Neural progenitor cell (in vitro differentiated cells): ENCODE results near the gene CACNA2D4.

Source experiments
- EZH2 ChIP-seq: fragments of 200-600 bp; sonication (generic); IDR thresholded peaks from 2 replicates; pipeline ENCODE4 v1.6.1; 2017; ENCODE audit warnings: antibody characterized with exemption, mild to moderate bottlenecking, moderate library complexity
- EZH2phosphoT487 ChIP-seq: fragments of 200-600 bp; sonication (generic); IDR thresholded peaks from 2 replicates; pipeline ENCODE4 v1.6.1; 2017; ENCODE audit warnings: antibody characterized with exemption
- TF ChIP-seq, protein P1 (sequence below): fragments of 200-600 bp; sonication (generic); IDR thresholded peaks from 2 replicates; pipeline ENCODE4 v1.5.1; 2017; ENCODE audit warnings: antibody characterized with exemption, mild to moderate bottlenecking

DNA sequence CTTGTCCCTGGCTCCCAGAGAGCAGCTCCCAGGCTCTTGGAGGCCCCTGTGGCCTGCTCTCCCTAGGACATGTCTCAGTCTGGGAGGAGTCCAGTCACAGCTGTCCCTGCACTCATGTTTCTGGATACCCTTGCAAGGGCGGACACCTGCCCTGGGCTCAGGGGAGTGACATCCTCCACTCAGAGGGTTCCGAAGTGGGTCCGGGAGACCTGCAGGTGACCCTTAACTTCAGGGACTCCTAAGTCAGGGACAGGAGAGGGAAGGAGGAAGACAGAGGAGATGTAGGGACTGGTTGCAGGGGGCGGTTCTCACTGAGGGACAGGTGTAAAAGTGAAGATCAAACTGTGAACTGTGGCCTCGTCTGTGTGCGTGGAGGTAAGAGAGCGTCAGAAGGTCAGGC is 37.6 kb downstream of the CACNA2D4 start:
- TF ChIP-seq, protein P1, sequence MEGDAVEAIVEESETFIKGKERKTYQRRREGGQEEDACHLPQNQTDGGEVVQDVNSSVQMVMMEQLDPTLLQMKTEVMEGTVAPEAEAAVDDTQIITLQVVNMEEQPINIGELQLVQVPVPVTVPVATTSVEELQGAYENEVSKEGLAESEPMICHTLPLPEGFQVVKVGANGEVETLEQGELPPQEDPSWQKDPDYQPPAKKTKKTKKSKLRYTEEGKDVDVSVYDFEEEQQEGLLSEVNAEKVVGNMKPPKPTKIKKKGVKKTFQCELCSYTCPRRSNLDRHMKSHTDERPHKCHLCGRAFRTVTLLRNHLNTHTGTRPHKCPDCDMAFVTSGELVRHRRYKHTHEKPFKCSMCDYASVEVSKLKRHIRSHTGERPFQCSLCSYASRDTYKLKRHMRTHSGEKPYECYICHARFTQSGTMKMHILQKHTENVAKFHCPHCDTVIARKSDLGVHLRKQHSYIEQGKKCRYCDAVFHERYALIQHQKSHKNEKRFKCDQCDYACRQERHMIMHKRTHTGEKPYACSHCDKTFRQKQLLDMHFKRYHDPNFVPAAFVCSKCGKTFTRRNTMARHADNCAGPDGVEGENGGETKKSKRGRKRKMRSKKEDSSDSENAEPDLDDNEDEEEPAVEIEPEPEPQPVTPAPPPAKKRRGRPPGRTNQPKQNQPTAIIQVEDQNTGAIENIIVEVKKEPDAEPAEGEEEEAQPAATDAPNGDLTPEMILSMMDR: no peak
- TF ChIP-seq EZH2 (no peak), EZH2phosphoT487 (no peak)
